HG03066 (cell line): ENCODE results near the gene WNK2.
"Not testable (repeated sequence)": the region's sequence is repeated elsewhere in the genome, so short reads cannot be mapped to it uniquely, and the experiment has no call there.

Experiments
- ATAC-seq: cut with Tn5 transposase; IDR thresholded peaks from one replicate; pipeline ENCODE4 v1.9.1; 2021; ENCODE audit warnings: low read depth; ENCODE audit not compliant: unreplicated experiment

The WNK2 gene

DNA sequence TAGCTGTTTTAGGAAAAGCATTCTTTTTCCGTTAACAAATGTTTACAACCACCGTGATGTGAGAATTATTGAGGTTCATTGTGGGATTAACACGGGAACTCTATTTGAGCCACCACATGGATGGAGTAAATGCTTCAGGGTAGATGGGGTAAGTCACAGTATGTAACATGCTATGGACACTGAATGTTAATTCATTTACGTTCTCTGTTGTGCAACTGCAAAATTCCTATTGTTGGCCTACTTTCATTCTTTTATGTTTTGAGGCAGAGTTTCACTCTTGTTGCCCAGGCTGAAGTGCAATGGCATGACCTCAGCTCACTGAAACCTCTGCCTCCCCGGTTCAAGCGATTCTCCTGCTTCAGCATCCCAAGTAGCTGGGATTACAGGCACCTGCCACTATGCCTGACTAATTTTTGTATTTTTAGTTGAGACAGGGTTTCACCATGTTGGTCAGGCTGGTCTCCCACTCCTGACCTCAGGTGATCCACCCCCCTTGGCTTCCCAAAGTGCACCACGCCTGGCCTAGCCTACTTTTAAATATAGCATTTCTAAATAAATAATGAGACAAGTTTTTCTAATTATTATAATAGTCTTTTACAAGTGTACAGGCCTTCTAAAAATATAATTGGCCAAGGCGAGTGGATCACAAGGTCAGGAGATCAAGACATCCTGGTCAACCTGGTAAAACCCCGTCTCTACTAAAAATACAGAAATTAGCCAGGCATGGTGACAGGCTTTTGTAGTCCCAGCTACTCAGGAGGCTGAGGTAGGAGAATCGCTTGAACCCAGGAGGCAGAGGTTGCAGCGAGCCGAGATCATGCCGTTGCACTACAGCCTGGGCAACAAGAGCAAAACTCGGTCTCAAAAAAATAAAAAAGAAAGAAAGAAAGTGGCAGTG, 169.7 kb downstream of the WNK2 start:
- ATAC-seq: not testable (repeated sequence)

DNA sequence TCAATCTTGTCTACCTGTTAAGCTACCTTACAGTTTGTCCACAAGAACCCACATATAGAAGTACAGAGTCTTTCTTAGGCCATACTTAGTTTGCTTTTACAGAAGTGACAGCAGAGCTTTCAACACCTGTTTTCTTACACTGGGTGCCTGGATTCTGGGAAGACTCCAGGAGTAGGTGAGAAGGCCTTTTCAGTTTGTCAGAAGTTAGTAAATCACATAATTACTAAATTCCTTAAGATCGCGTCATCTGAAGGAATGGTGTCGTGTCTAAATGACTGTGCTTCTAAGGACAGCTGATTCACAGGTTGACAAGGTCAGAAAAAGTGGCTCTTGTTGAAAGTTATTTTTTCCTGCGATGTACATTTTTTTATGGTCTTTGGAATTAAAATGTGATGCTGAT, 170.5 kb downstream of the WNK2 start:
- ATAC-seq: no peak

DNA sequence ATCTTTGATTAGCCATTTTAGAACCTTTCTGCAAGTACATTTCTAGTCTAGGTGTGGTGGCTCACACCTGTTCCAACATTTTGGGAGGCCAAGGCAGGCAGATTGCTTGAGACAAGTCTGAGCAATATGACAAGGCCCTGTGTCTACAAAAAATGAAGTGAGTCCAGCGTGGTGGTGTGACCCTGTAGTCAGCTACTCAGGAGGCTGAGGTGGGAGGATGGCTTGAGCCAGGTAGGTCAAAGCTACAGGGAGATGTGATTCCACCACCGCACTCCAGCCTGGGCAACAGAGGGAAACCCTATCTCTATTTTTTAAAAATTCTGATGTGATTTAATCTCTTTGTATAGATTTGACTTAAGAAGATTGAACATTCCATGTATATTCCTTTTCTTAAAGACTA, 171.9 kb downstream of the WNK2 start:
- no peak for ATAC-seq

DNA sequence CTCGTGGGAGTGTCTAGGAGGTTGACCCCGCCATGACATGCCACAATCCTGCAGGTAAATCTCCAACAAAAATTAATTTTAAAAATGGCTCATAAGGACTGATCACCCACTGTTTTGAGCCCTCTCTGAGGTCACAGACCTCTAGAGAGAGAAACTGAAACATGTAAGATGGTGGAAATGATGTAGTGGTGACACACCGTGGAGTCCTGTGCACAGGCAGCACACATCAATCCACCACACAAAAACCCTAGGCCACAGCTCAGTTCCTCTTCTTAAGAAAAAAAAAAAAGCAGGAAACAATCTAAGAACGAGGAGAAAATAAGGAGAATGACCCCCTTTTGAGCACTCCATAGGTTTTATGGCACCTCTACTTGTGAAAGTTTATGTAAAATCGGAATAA, 173.7 kb downstream of the WNK2 start:
- no peak for ATAC-seq

DNA sequence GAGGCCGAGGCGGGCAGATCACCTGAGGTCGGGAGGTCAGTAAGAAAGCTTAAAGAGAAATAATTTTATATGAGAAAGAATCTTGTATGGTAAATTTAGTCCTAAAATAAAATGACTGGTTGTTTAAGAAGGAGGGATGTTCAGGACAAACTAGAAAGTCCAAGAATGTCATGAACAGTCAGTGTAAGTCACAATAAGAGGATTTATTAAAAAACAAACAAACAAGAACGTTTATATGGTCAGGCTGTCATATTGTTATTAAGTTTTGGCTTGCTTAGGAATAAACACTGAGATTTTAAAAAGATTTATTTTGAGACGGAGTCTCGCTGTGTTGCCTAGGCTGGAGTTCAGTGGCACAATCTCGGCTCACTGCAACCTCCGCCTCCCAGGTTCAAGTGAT, 176.0 kb downstream of the WNK2 start:
- not testable (repeated sequence) for ATAC-seq

DNA sequence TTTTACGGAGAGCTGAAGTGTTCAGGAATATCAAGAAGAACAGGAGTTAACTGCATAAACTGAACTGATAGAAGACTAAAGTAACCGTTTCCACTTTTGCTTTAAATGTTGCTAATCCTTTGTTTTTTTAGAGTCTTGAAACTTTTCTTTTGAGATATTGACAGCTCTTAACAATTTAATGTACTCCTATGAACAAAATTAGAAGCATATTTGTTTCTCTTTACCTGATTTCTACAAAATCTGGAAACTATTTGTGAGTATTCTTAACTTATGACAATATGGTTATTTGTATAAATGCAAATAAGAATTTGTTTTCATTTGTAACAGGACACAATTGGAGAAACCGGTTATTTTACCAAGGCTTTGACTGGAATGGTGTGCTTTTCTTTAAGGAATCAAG, 178.1 kb downstream of the WNK2 start:
- no peak for ATAC-seq

DNA sequence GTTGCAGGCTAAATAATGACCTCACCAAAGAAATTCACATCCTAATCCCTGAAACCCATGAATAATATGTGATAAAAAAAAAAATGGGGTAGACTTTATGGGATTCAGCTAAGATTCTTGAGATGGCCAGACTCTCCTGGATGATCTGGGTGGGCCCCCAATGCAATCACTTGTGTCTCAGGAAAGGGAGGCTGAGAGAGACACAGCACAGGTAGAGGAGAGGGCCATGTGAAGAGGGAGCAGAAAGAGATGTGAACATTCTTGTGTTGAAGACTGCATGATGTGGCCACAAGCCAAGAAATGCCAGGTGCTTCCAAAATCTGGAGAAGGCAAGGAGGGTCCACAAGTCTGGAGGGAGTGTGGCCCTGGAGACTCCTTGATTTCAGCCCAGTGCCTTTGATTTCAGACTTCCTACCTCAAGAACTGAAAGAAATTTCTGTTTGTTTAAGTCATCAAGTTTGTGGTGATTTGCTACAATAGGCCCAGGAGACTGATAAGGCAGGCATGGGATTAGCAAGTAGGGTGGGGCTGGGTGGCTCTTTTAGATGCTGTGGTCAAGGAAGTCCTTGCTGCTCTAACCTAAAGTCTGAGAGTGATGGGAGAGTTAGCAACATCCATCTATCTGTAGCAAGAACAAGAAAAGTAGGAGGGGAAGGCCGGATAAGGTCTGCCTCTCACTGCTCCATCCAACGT, 180.9 kb downstream of the WNK2 start:
- ATAC-seq: no peak

DNA sequence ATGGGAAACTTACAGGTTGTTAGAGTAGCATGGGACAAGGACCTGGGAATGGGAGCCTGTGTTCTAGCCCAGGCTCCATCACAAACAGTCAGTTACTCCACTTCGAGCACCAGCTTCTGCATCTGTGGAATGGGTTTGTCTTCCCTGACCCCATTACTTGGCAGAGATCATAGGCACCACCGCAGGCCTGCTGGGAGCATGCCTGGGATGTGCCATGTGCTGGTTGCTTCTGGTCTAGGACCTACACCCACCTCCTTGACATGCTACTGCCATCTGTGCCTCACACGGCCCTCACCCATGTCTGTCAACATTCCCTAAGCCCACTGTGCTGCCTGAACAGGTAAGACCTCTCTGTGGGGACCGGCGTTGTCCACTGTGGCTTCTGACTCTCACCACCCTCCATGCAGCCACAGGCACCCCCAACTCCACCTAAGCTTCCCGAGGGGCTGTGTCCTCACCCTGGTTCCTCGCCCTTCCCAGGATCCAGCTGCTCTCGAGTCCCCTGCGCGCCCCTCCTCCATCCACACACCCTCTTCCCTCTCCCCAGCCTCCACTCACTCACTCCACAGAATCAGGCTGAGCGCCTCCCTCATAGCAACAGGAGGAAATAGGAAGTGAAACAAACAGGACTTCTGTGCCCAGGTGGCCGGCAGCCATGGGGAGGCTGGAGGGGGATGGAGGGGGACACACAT, 181.6 kb downstream of the WNK2 start:
- ATAC-seq: no peak

DNA sequence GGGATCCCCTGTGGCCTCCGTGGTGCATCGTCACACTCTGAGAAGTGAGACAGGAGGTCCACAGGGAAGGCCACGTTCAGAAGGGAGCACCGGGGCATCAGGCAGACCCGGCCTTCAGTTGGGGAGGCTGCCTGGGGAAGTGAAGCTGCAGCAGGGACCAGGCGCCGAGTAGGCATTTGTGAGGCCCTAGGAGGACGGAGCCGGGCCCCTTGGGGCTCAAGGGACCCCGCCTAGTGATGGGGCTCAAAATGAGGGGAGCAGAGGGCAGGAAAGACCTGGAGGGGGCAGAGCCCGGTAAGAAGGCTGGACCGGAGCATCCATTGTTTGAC, 182.1 kb downstream of the WNK2 start:
- no peak for ATAC-seq

DNA sequence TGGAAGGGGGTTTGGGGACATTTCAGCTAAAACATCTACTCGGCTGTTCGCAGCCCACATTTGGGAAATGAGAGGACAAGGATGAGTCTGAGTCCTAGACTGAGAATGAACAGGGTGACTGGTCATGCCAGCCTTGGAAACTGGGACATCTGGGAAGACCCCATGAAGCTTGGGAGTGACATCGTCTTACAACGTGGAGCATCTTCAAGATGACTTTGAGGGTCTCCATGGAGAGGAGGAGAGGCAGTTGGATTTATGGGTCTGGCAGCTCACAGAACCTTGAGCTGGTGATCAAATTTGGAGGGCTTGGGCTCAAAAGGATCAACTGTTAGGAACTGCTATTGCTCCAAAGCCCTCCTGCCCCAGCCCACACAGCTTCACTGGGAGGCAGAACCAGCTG, 182.5 kb downstream of the WNK2 start:
- ATAC-seq: not testable (repeated sequence)

DNA sequence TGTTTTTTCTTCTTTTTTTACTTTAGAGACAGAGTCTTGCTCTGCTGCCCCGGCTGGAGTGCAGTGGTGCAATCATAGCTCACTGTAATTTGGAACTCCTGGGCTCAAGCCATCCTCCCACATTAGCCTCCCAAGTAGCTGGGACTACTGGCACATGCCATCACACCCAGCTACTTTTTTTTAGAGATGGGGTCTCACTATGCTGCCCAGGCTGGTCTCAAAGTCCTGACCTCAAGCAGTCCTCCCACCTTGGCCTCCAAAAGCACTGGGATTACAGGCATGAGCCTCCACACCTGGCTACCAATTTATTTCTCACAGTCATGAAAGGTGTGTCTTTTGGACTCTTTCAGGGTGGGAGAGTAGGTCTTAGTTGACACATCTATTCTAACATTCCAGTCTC, 184.5 kb downstream of the WNK2 start:
- ATAC-seq: no peak

DNA sequence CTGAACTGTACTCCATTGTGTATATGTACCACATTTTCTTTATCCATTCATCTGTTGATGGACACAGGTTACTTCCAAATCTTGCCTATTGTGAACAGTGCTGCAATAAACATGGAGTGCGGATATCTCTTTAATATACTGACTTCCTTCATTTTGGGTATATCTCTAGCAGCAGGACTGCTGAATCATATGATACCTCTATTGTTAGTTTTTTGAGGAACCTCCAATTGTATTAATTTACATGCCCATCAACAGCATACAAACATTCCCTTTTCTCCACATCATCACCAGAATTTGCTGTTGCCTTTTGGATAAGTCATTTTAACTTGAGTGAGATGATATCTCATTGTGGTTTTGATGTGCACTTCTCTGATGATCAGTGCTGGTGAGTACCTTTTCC, 185.7 kb downstream of the WNK2 start:
- ATAC-seq: no peak
